GM12873 (cell line): ENCODE measurements around the gene TAAR5.

Experiments used
- TF ChIP-seq, protein P1 (sequence below): IDR thresholded peaks from 2 replicates; pipeline ENCODE4 v1.5.1; 2012; ENCODE audit warnings: low read depth, mild to moderate bottlenecking, moderate library complexity, low read length, control low read depth; ENCODE audit not compliant: insufficient read depth; ENCODE audit errors: missing control alignments

Gene TAAR5

DNA sequence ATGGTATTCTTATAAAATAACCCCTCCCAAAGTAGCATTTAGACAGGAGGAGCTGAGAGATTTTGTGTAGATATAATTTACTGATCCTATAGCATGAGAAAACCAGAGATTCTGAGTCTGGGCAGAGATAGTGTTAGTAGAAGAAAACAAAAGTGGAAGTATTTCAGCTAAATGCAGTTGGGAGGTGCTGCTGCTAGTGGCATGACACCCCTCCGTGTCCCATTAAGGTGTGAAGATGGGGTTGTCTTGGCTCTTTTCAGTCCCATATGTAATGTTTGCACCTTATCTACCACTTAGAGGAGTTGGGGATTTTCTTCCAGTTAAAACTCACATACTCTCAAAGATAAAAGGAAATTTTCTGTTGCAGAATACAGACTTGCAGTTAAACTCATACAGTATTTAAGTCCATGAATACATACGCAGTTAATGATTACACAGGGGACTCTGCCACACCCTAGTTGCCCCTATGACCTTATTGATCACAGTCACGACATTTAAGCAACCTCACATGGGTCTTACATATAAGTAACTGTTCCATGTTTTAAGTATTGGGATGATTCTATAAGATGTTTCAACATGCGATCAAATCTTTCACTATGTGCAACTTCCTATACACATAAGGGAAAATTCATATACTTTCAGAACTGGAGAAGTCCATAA, 23.0 kb upstream of the TAAR5 start:
- TF ChIP-seq, protein P1, sequence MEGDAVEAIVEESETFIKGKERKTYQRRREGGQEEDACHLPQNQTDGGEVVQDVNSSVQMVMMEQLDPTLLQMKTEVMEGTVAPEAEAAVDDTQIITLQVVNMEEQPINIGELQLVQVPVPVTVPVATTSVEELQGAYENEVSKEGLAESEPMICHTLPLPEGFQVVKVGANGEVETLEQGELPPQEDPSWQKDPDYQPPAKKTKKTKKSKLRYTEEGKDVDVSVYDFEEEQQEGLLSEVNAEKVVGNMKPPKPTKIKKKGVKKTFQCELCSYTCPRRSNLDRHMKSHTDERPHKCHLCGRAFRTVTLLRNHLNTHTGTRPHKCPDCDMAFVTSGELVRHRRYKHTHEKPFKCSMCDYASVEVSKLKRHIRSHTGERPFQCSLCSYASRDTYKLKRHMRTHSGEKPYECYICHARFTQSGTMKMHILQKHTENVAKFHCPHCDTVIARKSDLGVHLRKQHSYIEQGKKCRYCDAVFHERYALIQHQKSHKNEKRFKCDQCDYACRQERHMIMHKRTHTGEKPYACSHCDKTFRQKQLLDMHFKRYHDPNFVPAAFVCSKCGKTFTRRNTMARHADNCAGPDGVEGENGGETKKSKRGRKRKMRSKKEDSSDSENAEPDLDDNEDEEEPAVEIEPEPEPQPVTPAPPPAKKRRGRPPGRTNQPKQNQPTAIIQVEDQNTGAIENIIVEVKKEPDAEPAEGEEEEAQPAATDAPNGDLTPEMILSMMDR: no peak

DNA sequence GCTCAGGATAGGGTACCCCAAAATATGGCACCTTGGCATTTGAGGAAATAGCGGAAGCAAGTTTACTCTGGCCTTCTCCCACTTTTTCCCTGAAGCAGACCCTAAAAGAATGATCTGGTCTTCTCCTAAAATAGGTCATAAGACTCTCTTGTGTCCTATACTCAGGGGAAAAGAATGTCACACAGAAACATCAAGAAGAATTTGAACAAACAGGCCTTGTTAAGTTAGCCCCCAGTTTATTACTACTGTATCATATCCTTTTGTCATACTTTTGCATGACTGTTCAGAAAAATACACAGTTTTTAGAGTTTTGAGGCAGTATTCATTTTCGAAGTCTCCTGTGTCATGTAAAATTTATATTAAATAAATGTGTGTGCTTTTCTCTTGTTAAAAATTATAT, 22.1 kb upstream of the TAAR5 start:
- TF ChIP-seq, protein P1: no peak

DNA sequence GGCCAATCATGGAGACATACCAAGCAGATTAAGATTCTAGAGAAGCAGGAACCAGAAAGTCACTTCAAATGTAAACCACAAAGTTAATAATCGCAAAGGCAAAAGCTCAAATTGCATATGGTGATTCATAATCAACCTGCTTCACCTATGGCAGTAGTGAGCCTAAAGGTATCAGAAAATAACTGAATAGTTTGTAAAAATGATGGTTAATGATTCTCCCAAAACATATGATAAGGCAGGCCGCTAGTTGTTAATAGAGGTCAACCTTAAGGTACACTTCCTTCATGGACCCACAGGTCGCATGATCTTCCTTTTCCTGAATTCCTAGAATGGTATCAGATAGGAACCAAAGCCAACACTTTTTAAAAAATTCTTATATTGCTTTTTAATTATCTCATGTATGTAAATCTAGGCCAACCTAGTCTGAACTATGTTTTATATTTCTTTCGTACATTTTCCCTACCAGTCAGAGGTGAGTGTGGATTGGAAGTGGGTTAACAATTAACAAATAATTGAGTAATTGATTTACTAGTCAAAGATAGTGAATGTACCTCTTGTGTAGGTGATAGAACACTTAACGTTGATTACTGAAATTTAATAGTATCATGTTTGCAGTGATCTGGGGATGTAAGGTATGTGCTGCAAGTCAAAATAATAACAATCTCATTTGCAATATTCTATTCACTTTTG, 18.1 kb upstream of the TAAR5 start:
- TF ChIP-seq, protein P1: no peak

DNA sequence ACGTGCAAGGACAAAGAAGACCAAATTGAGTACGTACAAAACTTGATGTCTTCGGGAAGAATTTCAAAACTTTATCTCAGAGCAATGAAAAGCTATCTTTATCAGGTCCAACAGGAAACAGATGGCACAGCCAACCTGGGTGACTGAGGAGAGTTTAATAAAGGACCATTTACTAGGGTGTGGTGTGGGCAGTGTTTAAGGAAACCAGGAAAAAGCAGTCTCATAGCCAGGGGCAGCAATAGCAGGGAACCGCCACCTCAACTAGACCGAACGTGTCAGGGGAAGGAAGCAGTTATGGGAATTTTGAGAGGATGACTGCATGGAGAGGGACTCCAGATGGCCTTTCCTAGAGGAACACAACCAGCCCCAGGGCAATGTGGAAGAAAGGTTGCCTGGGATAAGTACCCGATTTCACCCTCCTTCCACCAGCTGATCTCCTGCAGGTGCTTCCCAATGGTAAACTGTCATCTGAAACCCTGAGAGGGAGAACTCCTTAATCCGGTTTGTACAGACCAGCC, 15.2 kb upstream of the TAAR5 start:
- TF ChIP-seq, protein P1: no peak

DNA sequence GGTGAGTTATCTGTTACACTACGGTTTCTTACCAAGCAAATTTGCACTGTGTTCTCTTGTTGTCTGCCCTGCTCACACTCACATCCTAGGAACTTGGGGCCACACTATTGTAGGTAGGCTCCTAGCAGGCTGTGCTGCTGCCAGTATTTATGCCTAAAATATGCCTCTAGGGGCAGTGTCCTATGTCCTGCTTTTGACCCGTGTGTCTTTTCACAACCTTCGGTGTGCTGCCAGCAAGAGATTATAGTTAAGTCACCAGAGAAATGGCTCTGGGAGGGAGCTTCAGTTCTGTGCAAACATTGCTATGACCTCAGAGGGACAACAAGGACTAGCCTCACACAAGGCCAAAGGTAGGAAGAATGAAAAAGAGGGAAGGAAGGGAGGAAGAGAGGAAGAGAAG, 8.9 kb upstream of the TAAR5 start:
- TF ChIP-seq, protein P1: peak; percentile 63

DNA sequence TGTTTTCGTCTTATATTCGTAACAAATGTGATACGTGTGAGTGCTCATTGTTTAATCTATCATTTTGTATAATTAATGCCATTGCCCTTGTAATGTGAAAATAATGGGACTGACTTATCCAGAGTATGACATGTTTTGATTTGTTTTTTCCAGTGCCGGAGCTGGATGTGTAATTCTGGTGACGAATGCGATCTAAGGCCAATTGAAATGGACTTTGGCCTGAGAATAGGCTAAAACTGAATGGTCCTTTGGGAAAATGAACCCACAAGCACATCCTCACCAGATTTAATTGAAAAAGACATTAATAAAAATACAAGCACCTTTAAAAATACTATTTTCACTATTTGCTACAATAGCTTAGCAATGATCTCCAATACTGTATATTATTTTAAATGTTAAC, 6.7 kb upstream of the TAAR5 start:
- TF ChIP-seq, protein P1: no peak

DNA sequence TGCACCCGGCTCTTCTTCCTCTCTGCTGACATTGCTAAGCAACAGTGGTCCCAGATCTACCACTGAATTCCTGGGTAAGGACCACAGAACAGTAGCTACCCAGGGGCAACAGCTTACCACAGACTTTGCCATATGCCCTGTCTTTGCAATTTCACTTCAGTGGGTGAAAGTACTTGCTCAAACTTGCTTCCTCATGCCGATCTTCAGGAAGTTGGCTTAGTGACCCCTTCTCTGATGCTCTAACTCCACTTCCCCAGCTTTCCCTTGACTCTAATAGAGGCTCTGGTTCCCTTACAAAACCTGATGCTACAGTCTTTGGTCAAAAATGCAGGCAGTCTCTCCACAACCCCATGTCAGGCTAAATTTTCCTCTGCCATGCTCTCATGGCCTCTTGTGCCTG, 3.3 kb upstream of the TAAR5 start:
- TF ChIP-seq, protein P1: no peak
